ENCODE results near the gene SMARCA4.

DNA sequence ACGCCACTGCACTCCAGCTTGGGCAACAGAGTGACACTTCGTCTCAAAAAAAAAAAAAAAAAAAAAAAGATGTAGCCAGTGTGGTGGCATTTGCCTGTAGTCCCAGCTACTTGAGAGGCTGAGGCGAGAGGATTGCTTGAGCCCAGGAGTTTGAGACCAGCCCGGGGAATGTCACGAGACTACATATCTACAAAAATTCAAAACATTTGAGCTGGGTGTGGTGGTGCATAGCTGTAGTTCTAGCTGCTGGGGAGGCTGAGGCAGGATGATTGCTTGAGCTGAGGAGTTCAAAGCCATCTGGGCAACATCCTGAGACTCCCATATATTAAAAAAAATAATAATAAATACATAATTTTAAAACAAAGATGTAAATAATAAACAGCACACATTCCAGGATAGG, 46.6 kb downstream of the SMARCA4 start:
- TF ChIP-seq, protein P1, sequence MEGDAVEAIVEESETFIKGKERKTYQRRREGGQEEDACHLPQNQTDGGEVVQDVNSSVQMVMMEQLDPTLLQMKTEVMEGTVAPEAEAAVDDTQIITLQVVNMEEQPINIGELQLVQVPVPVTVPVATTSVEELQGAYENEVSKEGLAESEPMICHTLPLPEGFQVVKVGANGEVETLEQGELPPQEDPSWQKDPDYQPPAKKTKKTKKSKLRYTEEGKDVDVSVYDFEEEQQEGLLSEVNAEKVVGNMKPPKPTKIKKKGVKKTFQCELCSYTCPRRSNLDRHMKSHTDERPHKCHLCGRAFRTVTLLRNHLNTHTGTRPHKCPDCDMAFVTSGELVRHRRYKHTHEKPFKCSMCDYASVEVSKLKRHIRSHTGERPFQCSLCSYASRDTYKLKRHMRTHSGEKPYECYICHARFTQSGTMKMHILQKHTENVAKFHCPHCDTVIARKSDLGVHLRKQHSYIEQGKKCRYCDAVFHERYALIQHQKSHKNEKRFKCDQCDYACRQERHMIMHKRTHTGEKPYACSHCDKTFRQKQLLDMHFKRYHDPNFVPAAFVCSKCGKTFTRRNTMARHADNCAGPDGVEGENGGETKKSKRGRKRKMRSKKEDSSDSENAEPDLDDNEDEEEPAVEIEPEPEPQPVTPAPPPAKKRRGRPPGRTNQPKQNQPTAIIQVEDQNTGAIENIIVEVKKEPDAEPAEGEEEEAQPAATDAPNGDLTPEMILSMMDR (IDR thresholded peaks at IDR 0.05) = no peak
- TF ChIP-seq POLR2A (IDR thresholded peaks at IDR 0.05) = no peak

Data from lower leg skin (tissue), 3 donors.